ENCODE results near the gene ZNF273. TPM values are rescaled to one million over a fixed set of nuclear protein-coding genes. Genes with fewer than 3 reads are reported as not detected.
A peak's percentile ranks its signal among the peaks of the same experiment; 100 is the strongest.

The ZNF273 gene
- total RNA-seq, 1 experiment from 2014 or later: 17.9 TPM

DNA sequence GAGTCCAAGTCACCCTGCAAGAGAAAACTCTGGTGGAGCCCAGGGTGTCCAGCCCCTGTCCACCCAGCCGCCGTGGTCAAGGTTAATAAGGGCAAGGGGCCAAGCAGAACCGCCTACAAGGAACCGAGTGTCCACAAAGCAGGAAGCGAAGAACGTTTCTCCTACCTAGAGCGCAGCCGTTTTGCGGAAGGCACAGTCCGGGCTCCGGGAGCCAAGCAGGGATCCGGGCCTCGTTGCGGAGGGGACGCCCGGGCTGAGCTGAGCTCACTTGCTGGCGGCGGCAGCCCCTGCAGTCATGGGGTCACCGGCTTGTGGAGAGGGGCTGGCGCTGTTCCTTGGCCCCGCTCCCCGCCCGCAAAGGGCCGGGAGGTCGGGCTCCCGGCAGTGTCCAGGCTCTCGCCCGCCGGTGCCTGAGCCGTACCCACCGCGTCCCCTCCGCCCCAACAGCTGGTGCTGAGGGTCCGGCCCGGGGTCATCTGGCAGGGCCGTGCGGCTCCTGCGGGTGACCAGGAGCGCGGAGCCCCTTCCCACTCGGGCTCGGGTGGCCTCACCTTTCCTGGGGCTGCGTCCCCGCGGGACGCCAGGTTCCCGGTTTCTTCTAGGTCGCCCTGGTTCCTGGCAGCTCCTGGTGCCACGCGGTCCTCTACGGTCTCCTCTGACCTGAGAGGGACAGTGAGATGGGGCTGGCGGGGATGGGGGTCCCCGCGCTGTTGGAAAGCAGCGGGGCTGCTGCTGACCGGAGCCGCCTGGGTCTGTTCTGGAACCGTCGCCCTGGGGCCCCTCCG, 14.0 kb upstream of the ZNF273 start:
- H3K27me3 Mint-ChIP-seq (ENCODE audit: low read depth): peaks cover 83% of the 10 kb centered on the region

More for the DNA sequence above, 14.0 kb upstream of the ZNF273 start:
- Mint-ChIP-seq H3K4me3 (peak overlapping the region; percentile 67 to 86), H3K9me3 (peaks cover 8 to 10% of the 10 kb centered on the region in 2 experiments; a peak in 4 of 5 replicates), H3K4me1 (peaks cover 9 to 20% of the 10 kb centered on the region in 2 experiments), H3K36me3 (ENCODE audit: insufficient read depth in 1 of 3, low read depth in 3 of 3) (peaks cover 0 to 1% (median 0%) of the 10 kb centered on the region in 3 experiments; a peak in 2 of 7 replicates), H3K27ac (no peak overlapping the region)
- H2BK5ac ChIP-seq (ENCODE audit: insufficient read length, low read length): no peak overlapping the region
- no peak overlapping the region for H2AFZ ChIP-seq (ENCODE audit: low read length)
- H3K4ac ChIP-seq (ENCODE audit: low read depth, low read length): no peak overlapping the region
- no peak overlapping the region for H3K27ac ChIP-seq (ENCODE audit: insufficient read length, low read depth, low read length)
- H2BK120ac ChIP-seq (ENCODE audit: low read depth, low read length, poor library complexity, severe bottlenecking): no peak overlapping the region
- H3K4me2 ChIP-seq (ENCODE audit: insufficient read depth, insufficient read length, low read length): peak overlapping the region; percentile 69
- H3K56ac ChIP-seq (ENCODE audit: insufficient read length, low read depth, low read length): no peak overlapping the region
- H3K4me1 ChIP-seq (ENCODE audit: insufficient read depth, low read length): no peaks in the 10 kb centered on the region
- H3K14ac ChIP-seq (ENCODE audit: insufficient read depth, low read length): peak overlapping the region; percentile 53; the same call in 1 of the 2 replicates
- H3T11ph ChIP-seq (ENCODE audit: low read length): no peak overlapping the region
- H3K79me2 ChIP-seq (ENCODE audit: insufficient read depth, low read length): no peaks in the 10 kb centered on the region
- no peak overlapping the region for H3K9ac ChIP-seq (ENCODE audit: extremely low read depth, insufficient read length, low read length)
- no peak overlapping the region for H2BK20ac ChIP-seq (ENCODE audit: low read depth, low read length, poor library complexity, severe bottlenecking)
- TF ChIP-seq, protein P1, sequence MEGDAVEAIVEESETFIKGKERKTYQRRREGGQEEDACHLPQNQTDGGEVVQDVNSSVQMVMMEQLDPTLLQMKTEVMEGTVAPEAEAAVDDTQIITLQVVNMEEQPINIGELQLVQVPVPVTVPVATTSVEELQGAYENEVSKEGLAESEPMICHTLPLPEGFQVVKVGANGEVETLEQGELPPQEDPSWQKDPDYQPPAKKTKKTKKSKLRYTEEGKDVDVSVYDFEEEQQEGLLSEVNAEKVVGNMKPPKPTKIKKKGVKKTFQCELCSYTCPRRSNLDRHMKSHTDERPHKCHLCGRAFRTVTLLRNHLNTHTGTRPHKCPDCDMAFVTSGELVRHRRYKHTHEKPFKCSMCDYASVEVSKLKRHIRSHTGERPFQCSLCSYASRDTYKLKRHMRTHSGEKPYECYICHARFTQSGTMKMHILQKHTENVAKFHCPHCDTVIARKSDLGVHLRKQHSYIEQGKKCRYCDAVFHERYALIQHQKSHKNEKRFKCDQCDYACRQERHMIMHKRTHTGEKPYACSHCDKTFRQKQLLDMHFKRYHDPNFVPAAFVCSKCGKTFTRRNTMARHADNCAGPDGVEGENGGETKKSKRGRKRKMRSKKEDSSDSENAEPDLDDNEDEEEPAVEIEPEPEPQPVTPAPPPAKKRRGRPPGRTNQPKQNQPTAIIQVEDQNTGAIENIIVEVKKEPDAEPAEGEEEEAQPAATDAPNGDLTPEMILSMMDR (conservative IDR thresholded peaks at IDR 0.05): no peak
- no peaks in the 10 kb centered on the region for H3K9me3 ChIP-seq (ENCODE audit: control insufficient read depth, low read depth, low read length)
- no peak overlapping the region for H4K91ac ChIP-seq (ENCODE audit: insufficient read length, low read depth, low read length)
- H4K20me1 ChIP-seq (ENCODE audit: control insufficient read depth, insufficient read depth, insufficient read length): no peaks in the 10 kb centered on the region
- peaks cover 14% of the 10 kb centered on the region for H3K23me2 ChIP-seq (ENCODE audit: insufficient read length, low read depth, low read length, poor library complexity, severe bottlenecking)
- no peak overlapping the region for H2AK5ac ChIP-seq (ENCODE audit: insufficient read length, low read length)
- no peak overlapping the region for H4K8ac ChIP-seq (replicated peaks; ENCODE audit: insufficient read length, low read depth, low read length)
- no peak overlapping the region for H4K5ac ChIP-seq (ENCODE audit: insufficient read length, low read depth, low read length)
- H2BK15ac ChIP-seq (ENCODE audit: low read depth, low read length): no peak overlapping the region
- H3K27me3 ChIP-seq (ENCODE audit: insufficient read depth, low read length): peaks cover 30% of the 10 kb centered on the region; the same call in 1 of the 2 replicates
- H3K23ac ChIP-seq (ENCODE audit: insufficient read length, low read depth, low read length): no peak overlapping the region
- H2BK12ac ChIP-seq (ENCODE audit: insufficient read length, low read depth, low read length): no peak overlapping the region
- no peaks in the 10 kb centered on the region for H3K79me1 ChIP-seq (ENCODE audit: insufficient read depth, low read depth, low read length, poor library complexity, severe bottlenecking)
- WGBS (ENCODE audit: extremely low coverage, insufficient read length, low lambda C conversion rate): no CpG with 5 or more reads among the region's 60 CpGs
- no peak for DNase-seq
- no peak overlapping the region for H3K18ac ChIP-seq (ENCODE audit: insufficient read length, low read depth, low read length)
